T-helper 17 cell (primary cell): ENCODE data around the gene MAP1B. TPM values are rescaled to one million over a fixed set of nuclear protein-coding genes. Genes with fewer than 3 reads are reported as not detected.

Experiments used
- ATAC-seq: fragments of 150-1000 bp; cut with Tn5 transposase; 2 replicates; pipeline ENCODE4 v1.10.0; 2021; ENCODE audit warnings: mild to moderate bottlenecking, moderate library complexity
- DNase-seq, 3 donors: peaks; one replicate each; pipeline versions ENCODE4 v3.0.0 to v3.0.0-alpha.2; 2020 to 2021
- H3K9me3 ChIP-seq: one replicate; pipeline ENCODE4 v1.7.0; 2013; ENCODE audit warnings: low read length, mild to moderate bottlenecking; ENCODE audit not compliant: control insufficient read depth, poor library complexity, severe bottlenecking
- H3K27ac Mint-ChIP-seq: one replicate; pipeline ENCODE4 v1.8.0; 2022; ENCODE audit warnings: mild to moderate bottlenecking, moderate library complexity, mixed read lengths
- H3K27me3 Mint-ChIP-seq: one replicate; pipeline ENCODE4 v1.8.0; 2022; ENCODE audit warnings: mixed read lengths
- H3K36me3 Mint-ChIP-seq: one replicate; pipeline ENCODE4 v1.8.0; 2022; ENCODE audit warnings: low read depth, mixed read lengths
- H3K4me1 Mint-ChIP-seq: one replicate; pipeline ENCODE4 v1.8.0; 2022; ENCODE audit warnings: mild to moderate bottlenecking, mixed read lengths
- H3K4me3 Mint-ChIP-seq: one replicate; pipeline ENCODE4 v1.8.0; 2022; ENCODE audit warnings: mild to moderate bottlenecking, moderate library complexity, mixed read lengths
- total RNA-seq, 4 donors: library from RNA in 2 of 4; stranded (reverse) in 2 of 4; gene quantifications; one replicate each; pipeline ENCODE4 v1.2.3 and lab custom pipeline; 2022 to 2026

The MAP1B gene
- total RNA-seq, 2 donors from 2014 or later: 0.05 to 1.4 TPM

DNA sequence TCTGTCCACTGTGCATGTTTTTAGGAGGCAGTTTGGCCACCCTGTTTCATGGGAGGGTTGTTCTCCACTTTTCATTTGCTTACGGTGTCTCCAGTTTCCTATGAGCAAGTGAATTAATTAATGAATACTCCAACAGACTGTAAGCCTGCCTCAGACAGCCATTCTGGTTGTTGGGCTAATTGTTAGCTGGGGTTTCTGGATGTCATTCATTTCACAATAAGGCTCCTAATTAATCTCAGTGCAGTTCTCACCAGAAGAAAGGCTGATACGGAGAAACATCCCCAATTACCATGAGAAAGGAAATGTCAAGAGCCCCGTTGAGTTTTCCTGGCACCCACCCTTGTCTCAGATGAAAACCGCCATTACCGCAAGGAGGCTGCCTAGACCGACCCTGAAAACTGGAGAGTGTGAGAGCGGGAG lies 75.8 kb downstream of the MAP1B start:
- H3K9me3 ChIP-seq: no peaks in the 10 kb centered on the region
- no peak overlapping the region for H3K4me3 Mint-ChIP-seq
- DNase-seq: no peak
- ATAC-seq: no peak
- peaks cover 2% of the 10 kb centered on the region for H3K4me1 Mint-ChIP-seq
- H3K27me3 Mint-ChIP-seq: peaks cover 64% of the 10 kb centered on the region
- H3K27ac Mint-ChIP-seq: no peak overlapping the region
- H3K36me3 Mint-ChIP-seq: peaks cover 4% of the 10 kb centered on the region

DNA sequence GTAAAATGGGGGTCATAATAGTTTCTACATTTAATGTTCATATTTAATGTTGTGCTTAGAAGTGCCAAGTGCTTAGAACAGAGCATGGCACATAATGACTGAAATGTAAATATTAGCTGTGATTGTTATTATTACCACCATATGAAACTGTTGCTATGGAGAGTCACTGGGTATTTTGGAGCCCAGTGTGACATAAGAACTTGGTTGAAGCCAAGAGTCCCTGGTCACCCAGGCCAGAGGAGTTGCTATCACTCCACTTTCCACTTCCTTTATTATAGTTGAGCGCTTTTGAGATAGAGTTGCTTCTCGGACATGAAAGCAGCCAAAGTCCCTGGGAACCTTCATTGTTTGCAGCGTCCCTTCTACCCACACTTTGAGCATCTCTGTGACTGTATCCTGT lies 77.1 kb downstream of the MAP1B start:
- Mint-ChIP-seq H3K27me3 (peaks cover 58% of the 10 kb centered on the region), H3K36me3 (peaks cover 4% of the 10 kb centered on the region), H3K4me3 (no peak overlapping the region), H3K27ac (no peak overlapping the region), H3K4me1 (peaks cover 2% of the 10 kb centered on the region)
- ATAC-seq (no peak), DNase-seq (no peak)
- no peaks in the 10 kb centered on the region for H3K9me3 ChIP-seq

DNA sequence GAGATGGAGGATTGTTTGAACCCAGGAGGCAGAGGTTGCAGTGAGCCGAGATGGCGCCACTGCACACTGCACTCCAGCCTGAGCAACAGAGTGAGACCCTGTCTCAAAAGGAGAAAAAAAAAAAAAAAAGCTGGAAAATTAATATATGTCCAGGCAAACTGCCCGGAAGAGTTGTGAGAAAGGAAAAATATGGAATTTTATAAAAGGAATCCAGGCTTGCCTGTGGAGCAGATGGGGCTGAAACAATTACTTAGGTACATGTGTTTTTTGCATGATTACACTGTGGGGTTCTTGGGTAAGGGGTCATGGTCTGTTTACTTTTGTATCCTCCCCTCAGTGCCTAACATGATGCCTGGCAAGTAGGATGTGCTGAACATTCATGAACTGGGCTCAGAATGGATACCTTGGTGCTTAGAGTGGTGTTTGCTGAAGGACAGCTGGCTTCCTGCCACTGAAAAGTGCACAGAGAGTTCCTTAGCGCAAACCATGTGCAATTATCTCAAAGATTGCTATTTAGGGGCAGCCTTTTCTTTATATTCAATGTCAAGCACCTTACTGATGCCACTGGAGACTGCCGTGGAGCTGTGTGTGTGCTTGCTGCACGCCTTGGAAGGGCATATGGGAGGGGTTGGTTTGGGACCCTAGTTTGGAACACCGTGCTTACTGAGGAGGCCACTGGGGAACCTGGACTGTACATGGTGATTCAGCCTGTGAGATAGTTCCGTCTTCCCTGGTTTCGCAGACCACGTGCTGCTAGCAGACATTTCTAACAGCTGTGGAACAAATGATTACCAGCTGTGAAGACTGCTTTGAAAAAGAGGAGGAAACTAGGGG lies 78.4 kb downstream of the MAP1B start:
- Mint-ChIP-seq H3K36me3 (peaks cover 4% of the 10 kb centered on the region), H3K4me3 (no peak overlapping the region), H3K27me3 (peaks cover 51% of the 10 kb centered on the region), H3K27ac (no peak overlapping the region), H3K4me1 (peaks cover 2% of the 10 kb centered on the region)
- DNase-seq (no peak), ATAC-seq (no peak)
- no peaks in the 10 kb centered on the region for H3K9me3 ChIP-seq

DNA sequence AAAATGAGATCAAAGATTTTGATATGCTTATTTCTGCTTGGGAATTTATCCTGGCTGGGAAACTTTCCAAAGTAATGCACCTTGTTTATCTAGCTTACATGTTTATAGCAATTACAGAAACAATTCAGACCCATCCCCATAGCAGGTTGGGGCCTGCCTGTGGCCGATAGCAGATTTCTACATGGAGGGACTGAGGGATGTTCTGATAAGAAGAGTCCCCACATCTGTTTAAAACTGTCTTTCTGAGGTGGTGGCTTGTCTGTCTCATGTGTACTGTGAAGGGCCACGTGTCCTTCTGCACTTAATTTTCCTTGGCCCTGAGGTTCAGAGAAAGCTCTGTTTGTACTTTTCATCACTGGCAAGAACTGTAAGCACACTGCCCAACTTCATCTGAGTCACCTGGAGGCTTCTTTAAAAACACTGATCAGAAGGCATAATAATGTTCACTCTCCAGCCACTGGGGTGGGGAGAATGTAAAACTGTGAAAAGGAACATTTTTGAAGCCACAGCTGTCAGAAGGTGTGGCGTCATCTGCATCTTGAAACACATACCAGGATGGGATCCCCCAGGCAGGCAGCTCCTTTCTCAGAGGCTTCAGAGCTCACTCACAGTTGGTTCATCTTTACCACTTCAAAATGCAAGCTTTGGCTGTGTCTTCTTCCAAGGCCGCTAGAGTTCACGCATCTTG lies 80.3 kb downstream of the MAP1B start:
- DNase-seq: no peak
- no peak for ATAC-seq
- peaks cover 4% of the 10 kb centered on the region for H3K36me3 Mint-ChIP-seq
- no peaks in the 10 kb centered on the region for H3K9me3 ChIP-seq
- H3K4me3 Mint-ChIP-seq: no peak overlapping the region
- peaks cover 50% of the 10 kb centered on the region for H3K27me3 Mint-ChIP-seq
- no peak overlapping the region for H3K27ac Mint-ChIP-seq
- H3K4me1 Mint-ChIP-seq: peaks cover 2% of the 10 kb centered on the region

DNA sequence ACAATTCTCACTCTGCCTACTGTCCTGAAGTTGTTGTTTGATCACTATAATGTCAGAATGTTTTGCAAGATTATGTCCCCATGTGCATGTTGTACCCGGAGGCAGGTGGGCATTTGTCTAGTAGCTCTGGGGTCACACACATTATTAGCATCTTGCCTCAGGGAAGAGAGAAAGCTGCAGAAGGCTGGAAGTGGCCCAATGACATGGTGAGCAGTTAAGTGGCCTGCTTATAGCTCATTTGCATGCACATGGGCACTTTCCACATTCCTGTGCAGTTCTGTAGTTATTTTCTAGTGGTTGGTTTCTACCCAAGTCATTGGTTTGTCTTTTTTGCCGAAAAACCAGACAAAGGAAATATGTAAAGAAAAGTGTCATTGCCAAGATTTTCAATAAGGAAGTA lies 80.9 kb downstream of the MAP1B start:
- Mint-ChIP-seq H3K4me3 (no peak overlapping the region), H3K36me3 (peaks cover 2% of the 10 kb centered on the region), H3K4me1 (peaks cover 2% of the 10 kb centered on the region), H3K27me3 (peaks cover 44% of the 10 kb centered on the region), H3K27ac (no peak overlapping the region)
- no peak for DNase-seq
- no peaks in the 10 kb centered on the region for H3K9me3 ChIP-seq
- no peak for ATAC-seq

DNA sequence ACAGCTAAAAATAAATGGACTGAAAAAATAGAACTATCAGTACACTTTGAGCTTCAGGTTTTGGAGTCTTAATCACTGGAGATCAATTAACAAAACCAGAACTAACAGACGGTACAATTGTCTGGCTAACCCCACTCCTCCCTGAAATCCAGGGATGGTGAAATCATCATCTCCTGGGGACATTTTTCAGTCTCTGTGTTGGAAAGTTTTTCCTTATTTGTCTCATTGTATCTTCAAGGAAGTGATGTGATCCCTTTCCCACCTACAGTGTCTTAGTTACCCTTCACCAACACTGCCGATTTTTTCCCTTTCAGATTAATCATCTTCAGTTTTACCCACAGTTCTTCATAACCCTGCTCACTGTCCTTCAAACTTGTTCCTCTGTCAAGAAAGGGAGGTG lies 81.9 kb downstream of the MAP1B start:
- H3K4me1 Mint-ChIP-seq: peaks cover 5% of the 10 kb centered on the region
- no peak overlapping the region for H3K27ac Mint-ChIP-seq
- H3K9me3 ChIP-seq: no peaks in the 10 kb centered on the region
- DNase-seq (no peak), ATAC-seq (no peak)
- no peaks in the 10 kb centered on the region for H3K36me3 Mint-ChIP-seq
- H3K27me3 Mint-ChIP-seq: peaks cover 42% of the 10 kb centered on the region
- no peak overlapping the region for H3K4me3 Mint-ChIP-seq

DNA sequence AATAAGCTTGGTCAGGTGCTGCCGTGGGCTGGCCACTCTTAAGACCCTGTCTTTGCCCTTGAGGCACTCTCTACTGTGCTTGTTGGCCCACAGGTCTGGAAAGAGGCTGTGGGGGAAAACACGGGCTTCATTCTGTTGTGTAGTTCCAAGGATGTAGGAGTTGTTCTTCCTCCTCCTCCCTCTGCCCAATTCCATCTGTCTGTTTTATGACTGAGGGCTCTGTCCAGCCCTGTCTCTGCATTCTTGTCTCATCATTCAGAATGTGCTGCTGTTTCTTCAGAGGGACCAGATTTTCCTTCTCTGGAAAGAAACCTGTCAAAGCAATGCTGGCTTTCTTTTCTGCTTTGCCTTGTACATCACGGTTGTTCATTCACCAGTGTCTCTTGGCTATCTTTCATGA lies 84.1 kb downstream of the MAP1B start:
- no peak for DNase-seq
- no peaks in the 10 kb centered on the region for H3K9me3 ChIP-seq
- H3K4me3 Mint-ChIP-seq: no peak overlapping the region
- H3K27me3 Mint-ChIP-seq: peaks cover 26% of the 10 kb centered on the region
- no peak for ATAC-seq
- peaks cover 12% of the 10 kb centered on the region for H3K4me1 Mint-ChIP-seq
- H3K36me3 Mint-ChIP-seq: no peaks in the 10 kb centered on the region
- H3K27ac Mint-ChIP-seq: no peak overlapping the region

DNA sequence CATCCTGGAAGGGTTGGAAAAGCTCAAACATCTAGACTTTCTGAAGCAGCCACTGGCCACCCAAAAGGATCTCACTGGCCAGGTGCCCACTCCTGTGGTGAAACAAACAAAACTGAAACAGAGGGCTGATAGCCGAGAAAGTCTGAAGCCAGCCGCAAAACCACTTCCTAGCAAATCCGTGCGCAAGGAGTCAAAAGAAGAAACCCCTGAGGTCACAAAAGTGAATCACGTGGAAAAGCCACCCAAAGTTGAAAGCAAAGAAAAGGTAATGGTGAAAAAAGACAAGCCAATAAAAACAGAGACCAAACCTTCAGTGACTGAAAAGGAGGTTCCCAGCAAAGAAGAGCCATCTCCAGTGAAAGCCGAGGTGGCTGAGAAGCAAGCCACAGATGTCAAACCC lies 87.6 kb downstream of the MAP1B start:
- DNase-seq (peak in 1 of 3 donors; percentile 4), ATAC-seq (peak; percentile 67)
- peak overlapping the region; percentile 1 for H3K4me3 Mint-ChIP-seq
- no peaks in the 10 kb centered on the region for H3K9me3 ChIP-seq
- H3K27ac Mint-ChIP-seq: no peak overlapping the region
- H3K36me3 Mint-ChIP-seq: no peaks in the 10 kb centered on the region
- peaks cover 10% of the 10 kb centered on the region for H3K4me1 Mint-ChIP-seq
- H3K27me3 Mint-ChIP-seq: peaks cover 31% of the 10 kb centered on the region

DNA sequence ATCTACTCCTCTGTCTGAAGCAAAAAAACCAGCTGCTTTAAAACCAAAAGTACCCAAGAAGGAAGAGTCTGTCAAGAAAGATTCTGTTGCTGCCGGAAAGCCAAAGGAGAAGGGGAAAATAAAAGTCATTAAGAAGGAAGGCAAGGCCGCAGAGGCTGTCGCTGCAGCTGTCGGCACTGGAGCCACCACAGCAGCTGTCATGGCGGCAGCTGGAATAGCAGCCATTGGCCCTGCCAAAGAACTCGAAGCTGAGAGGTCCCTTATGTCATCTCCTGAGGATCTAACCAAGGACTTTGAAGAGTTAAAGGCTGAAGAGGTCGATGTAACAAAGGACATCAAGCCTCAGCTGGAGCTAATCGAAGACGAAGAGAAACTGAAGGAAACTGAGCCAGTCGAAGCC lies 88.3 kb downstream of the MAP1B start:
- no peaks in the 10 kb centered on the region for H3K36me3 Mint-ChIP-seq
- peaks cover 30% of the 10 kb centered on the region for H3K27me3 Mint-ChIP-seq
- no peaks in the 10 kb centered on the region for H3K9me3 ChIP-seq
- DNase-seq (no peak), ATAC-seq (no peak)
- peaks cover 10% of the 10 kb centered on the region for H3K4me1 Mint-ChIP-seq
- H3K27ac Mint-ChIP-seq: no peak overlapping the region
- peak overlapping the region; percentile 5 for H3K4me3 Mint-ChIP-seq

DNA sequence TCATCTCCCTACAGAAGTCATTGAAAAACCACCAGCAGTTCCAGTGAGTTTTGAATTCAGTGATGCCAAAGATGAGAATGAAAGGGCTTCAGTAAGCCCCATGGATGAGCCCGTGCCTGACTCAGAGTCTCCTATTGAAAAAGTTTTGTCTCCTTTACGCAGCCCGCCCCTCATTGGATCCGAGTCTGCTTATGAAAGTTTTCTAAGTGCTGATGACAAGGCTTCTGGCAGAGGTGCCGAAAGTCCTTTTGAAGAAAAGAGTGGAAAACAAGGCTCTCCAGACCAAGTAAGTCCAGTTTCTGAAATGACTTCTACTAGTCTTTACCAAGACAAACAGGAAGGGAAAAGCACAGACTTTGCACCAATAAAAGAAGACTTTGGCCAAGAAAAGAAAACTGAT lies 90.1 kb downstream of the MAP1B start:
- H3K4me3 Mint-ChIP-seq: no peak overlapping the region
- no peaks in the 10 kb centered on the region for H3K36me3 Mint-ChIP-seq
- H3K27me3 Mint-ChIP-seq: peaks cover 19% of the 10 kb centered on the region
- H3K4me1 Mint-ChIP-seq: peaks cover 10% of the 10 kb centered on the region
- DNase-seq (no peak), ATAC-seq (no peak)
- no peak overlapping the region for H3K27ac Mint-ChIP-seq
- H3K9me3 ChIP-seq: no peaks in the 10 kb centered on the region

DNA sequence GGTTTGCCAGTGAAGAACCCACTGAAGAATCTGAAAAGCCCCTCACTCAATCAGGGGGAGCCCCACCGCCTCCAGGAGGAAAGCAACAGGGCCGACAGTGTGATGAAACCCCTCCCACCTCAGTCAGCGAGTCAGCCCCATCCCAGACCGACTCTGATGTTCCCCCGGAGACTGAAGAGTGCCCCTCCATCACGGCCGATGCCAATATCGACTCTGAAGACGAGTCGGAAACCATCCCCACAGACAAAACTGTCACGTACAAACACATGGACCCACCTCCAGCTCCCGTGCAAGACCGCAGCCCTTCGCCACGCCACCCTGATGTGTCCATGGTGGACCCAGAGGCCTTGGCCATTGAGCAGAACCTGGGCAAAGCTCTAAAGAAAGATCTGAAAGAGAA lies 92.4 kb downstream of the MAP1B start:
- no peaks in the 10 kb centered on the region for H3K9me3 ChIP-seq
- Mint-ChIP-seq H3K27ac (no peak overlapping the region), H3K36me3 (no peaks in the 10 kb centered on the region), H3K4me1 (peaks cover 7% of the 10 kb centered on the region), H3K27me3 (peaks cover 11% of the 10 kb centered on the region), H3K4me3 (no peak overlapping the region)
- DNase-seq: no peak
- no peak for ATAC-seq

DNA sequence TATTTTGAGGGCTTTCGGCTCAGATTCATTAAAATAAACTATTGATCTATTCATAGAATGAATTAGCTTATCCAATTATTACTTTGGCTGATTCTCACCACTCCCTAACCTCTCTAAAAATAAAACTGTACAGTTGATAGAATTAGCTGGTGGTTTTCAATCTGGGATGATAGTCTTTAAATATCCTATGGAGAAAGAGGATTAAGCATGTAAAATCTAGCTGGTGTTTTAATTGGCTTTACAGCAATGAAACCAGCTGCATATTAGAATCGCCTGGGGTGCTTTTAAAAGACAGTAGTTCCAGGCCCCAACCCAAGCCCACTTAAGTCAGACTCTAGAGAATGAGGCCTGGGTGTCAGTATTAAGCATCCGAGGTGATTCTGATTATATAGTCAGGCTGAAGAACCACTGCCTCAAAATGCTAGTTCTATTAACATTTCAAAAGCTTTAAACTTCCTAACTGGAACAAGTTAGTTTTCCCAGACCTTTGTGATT lies 95.1 kb downstream of the MAP1B start:
- Mint-ChIP-seq H3K36me3 (no peaks in the 10 kb centered on the region), H3K4me3 (no peak overlapping the region), H3K27me3 (peaks cover 11% of the 10 kb centered on the region), H3K4me1 (no peaks in the 10 kb centered on the region), H3K27ac (no peak overlapping the region)
- H3K9me3 ChIP-seq: no peaks in the 10 kb centered on the region
- DNase-seq (no peak), ATAC-seq (no peak)

DNA sequence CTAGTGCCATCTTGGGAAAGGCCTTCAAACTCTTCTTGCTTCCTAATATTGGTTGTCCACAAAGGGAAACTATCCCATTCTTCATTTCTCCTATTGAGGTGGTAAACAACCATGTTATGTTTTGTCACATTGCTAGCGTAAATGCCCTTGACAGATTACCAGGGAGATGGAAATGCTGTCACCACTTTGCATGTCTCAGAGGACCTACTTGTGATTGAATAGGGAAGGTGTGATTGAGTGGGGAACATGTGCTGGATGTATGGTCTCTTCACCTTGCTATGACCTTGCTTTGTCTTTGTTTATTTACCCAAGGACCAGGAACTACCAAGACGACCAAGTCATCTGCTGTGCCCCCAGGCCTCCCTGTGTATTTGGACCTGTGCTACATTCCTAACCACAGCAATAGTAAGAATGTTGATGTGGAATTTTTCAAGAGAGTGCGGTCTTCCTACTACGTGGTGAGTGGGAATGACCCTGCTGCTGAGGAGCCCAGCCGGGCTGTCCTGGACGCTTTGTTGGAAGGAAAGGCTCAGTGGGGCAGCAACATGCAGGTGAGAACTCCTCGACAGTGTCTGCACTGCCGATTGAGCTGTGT lies 96.1 kb downstream of the MAP1B start:
- Mint-ChIP-seq H3K27me3 (peaks cover 5% of the 10 kb centered on the region), H3K4me1 (no peaks in the 10 kb centered on the region), H3K4me3 (no peak overlapping the region), H3K27ac (no peak overlapping the region), H3K36me3 (no peaks in the 10 kb centered on the region)
- ATAC-seq: no peak
- DNase-seq: no peak
- H3K9me3 ChIP-seq: no peaks in the 10 kb centered on the region
